DND-41 (cell line): ENCODE results near the gene TBC1D1.

Experiments used
- CTCF ChIP-seq: IDR thresholded peaks from 2 replicates; pipeline ENCODE4 v1.5.1; 2012; ENCODE audit warnings: borderline replicate concordance, low read length, moderate library complexity, mild to moderate bottlenecking; ENCODE audit not compliant: poor library complexity, severe bottlenecking; ENCODE audit errors: extremely low read depth
- EZH2 ChIP-seq: IDR thresholded peaks from 3 replicates; pipeline ENCODE4 v1.6.1; 2012; ENCODE audit warnings: borderline replicate concordance, low read depth, mild to moderate bottlenecking, moderate library complexity, low read length, inconsistent platforms; ENCODE audit not compliant: severe bottlenecking

GRCh38 chr4:37879365-37879764 is 11.5 kb upstream of the TBC1D1 start:
- no peak for TF ChIP-seq CTCF
- TF ChIP-seq EZH2, result no peak
